Activated CD4-positive, alpha-beta T cell treated with anti-CD3 and anti-CD28 coated beads, Interleukin-10, Interleukin-2, amounts not matched to agents 100 ng/mL and 50 ng/mL, durations not matched to agents 16 hours and 8 hours (primary cell): ENCODE results near the gene CHST8.

Source experiments
- DNase-seq: peaks from one replicate; pipeline ENCODE4 v3.0.0-alpha.2; 2020

Gene CHST8

GRCh38 chr19:33620611-33621010 lies 1.1 kb upstream of the CHST8 start:
- DNase-seq: no peak

- DNase-seq: no peak
These were observed 528 bp upstream of the CHST8 start for GRCh38 chr19:33621065-33621785.

- no peak for DNase-seq
These were observed 704 bp downstream of the CHST8 start for GRCh38 chr19:33622505-33622808.

- no peak for DNase-seq
These were observed 1.2 kb downstream of the CHST8 start for GRCh38 chr19:33622809-33623511.

GRCh38 chr19:33624586-33624985 lies 2.8 kb downstream of the CHST8 start:
- no peak for DNase-seq

- no peak for DNase-seq
These were observed 5.8 kb downstream of the CHST8 start for GRCh38 chr19:33627526-33627925.

- DNase-seq: no peak
These were observed 6.4 kb downstream of the CHST8 start for GRCh38 chr19:33627962-33628839.

GRCh38 chr19:33628921-33629825 lies 7.4 kb downstream of the CHST8 start:
- no peak for DNase-seq

- no peak for DNase-seq
These were observed 8.1 kb downstream of the CHST8 start for GRCh38 chr19:33629826-33630375.

- no peak for DNase-seq
These were observed 9.3 kb downstream of the CHST8 start for GRCh38 chr19:33630880-33631608.

- DNase-seq: no peak
These were observed 9.8 kb downstream of the CHST8 start for GRCh38 chr19:33631609-33631973.

- DNase-seq: no peak
These were observed 12.8 kb downstream of the CHST8 start for GRCh38 chr19:33634361-33635091.

GRCh38 chr19:33638167-33639034 lies 16.6 kb downstream of the CHST8 start:
- DNase-seq: no peak

- no peak for DNase-seq
These were observed 17.4 kb downstream of the CHST8 start for GRCh38 chr19:33639035-33639681.

GRCh38 chr19:33640773-33641172 lies 19.0 kb downstream of the CHST8 start:
- DNase-seq: no peak

GRCh38 chr19:33641261-33641660 lies 19.5 kb downstream of the CHST8 start:
- DNase-seq: no peak

GRCh38 chr19:33641956-33642498 lies 20.3 kb downstream of the CHST8 start:
- no peak for DNase-seq

- DNase-seq: no peak
These were observed 22.6 kb downstream of the CHST8 start for GRCh38 chr19:33644284-33644836.

GRCh38 chr19:33646306-33646705 lies 24.6 kb downstream of the CHST8 start:
- DNase-seq: no peak
